ENCODE data around the gene HHAT.

HHAT gene

DNA sequence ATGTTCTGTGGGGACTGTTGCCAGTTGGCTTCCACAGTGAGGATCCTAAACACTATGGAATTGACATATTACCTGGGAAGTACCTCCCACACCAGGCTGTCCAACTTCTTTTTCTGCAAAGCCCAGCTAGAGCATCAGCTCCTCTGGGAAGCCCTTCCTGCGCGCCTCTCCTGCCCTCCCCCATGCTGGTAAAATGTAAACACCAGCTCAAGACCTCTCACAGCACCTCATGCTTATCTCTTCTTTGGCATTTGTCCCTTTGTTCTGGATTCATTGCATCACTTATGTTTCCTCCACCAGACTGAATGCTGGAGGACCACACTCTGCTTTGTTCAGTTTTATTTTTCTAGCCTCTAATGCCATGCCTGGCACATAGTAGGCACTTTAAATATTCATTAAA is 172.1 kb downstream of the HHAT start:
- no peak for DNase-seq

DNA sequence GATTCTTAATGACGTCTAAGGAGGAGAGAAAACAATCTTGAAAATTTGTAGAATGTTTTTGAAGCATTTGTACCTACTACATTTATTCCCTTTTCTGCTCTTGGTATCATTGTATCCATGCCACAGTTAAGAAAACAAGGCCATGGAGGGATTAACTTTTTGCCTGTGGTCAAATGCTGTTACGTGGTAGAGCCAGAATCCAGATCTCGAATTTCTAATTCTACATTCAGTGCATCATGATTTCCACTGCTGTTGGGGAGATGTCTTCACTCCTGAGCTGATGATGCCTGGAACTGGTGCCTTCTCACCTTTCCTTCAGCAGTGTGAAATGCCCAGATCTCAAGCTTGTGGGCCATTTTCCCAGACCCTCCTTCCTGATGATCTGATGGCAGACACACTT is 175.6 kb downstream of the HHAT start:
- DNase-seq = no peak

DNA sequence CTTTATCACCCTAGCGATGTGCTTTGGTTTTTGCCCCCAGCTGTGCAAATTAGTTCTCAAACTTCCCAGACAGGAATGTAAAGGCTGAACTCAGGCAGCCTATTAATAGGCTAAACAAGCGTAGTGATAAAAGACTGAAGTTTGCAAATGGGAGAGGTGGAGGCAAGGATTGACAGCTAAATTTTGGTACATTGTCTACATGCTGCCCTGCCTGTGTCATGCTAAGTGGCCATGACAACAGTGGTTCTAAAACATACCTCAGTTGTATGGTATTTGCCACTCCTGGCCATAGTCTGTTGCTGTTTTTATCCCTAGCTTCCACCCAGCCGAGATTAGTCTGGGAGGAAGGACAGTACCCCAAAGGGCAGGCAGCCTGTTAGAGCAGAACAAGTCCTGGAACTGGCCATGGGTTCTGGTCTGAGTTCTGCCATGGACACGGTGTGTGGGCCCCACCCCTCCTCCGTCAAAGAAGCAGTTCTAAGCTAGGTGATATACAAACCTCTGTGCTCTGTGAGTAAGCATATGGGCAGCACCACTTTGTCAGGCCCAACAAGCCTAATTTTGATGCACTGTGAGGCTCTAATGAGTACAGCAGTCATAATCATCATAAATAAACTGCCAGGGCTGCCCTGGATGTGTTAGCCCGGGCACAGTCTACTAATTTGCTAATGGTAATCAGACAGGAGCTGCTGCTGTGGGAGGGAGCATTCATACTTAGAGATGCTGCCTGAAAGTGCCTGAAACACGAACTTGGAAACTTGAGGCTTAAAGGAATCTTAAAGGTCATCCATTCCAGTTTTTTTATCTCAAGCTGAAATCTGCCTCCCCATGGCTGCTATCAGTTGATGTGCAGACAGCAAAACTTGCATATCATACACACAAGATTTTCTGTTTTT is 177.1 kb downstream of the HHAT start:
- DNase-seq = no peak

DNA sequence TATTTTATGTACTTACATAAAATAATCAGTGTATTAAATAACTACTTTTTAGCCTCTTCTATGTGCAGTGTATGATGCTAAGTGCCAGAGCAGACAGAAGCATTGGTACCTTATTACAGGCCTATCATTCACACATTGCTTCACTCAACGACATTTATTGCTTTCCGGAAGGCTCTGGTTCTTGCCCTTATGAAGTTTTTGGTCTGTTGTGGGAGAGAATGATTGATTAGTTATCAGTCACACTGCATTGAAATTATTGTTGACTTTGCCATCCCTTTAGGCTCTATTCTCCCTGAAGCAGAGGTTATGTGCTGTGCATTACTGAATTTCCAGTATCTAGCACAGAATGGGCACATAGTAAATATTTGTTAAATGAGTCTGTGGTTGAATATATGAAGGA is 178.0 kb downstream of the HHAT start:
- no peak for DNase-seq

DNA sequence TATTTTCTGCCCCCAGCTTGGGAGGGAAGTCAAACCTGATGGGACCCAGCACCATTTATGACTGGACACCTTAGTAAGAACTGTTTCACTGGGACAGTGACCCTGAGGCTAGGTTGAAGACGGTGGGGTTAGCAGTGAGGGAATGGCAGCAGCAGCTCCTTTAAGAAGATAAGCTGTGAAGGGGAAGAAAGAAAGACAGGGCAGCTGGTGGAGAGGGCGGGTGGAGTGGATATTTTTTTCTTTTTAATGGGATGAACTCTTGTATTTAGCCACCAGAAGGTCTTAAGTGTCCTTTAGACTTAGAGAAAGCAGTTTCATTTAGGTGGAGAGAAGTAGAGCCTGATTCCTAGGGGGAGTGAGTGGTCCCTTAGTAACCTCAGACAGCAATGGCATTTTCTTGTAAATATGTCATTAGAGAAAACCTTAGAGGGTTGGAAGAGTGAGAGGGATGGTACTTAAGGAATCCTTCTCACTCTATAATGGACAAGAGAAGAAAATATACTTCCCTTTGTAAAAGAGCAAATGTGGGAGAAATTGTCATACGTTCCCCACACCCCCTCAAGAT is 187.5 kb downstream of the HHAT start:
- DNase-seq = no peak

DNA sequence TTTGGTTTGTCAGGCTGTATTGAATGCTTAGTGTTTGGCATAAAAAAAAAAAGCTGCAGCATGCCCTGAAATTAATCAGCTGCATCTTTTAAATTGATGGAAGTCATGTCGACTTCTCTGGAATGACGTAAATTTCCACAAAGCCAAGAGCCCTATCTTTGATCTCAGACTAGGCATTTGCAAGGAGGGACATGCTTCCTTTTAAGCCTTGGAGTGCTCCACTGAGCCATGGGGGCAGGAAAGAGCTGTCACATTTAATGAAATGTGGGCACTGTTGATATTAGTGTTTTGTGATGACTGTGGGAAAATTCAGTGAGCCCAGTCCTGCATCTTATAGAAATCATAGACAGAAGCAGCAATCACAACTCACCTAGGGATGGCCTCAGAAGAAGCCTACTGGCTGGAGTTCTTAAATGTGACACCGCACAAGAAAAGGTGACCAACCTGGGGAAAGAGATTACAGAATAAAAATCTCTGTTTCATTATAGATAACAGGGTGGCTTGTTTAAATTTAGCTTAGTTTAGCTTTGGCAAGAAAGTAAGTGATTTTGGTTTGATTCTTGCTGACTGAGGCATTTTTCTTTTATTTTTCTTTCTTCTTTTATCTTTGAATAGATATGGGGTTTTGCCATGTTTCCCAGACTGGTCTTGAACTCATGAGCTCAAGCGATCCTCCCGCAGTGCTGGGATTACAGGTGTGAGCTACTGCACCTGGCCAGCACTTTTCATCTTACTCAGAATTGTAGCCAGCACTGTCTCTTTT is 188.2 kb downstream of the HHAT start:
- DNase-seq = no peak

DNA sequence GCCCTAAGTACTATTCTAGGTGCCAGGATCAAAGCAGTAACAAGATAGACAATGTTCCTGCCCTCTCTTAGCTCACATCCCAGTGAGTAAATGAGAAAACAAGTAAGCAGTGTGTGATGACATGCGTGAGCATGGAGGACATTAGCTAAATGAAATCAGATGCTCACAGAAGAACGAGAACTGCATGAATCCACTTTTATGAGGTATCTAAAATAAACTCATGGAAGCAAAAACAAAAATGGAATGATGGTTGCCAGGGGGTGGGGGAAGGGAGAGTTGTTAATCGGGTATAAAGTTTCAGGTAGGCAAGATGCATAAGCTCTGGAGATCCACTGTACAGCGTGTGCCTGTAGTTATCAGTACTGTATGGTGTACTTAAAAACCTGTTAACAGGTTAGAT is 195.1 kb downstream of the HHAT start:
- DNase-seq = no peak

DNA sequence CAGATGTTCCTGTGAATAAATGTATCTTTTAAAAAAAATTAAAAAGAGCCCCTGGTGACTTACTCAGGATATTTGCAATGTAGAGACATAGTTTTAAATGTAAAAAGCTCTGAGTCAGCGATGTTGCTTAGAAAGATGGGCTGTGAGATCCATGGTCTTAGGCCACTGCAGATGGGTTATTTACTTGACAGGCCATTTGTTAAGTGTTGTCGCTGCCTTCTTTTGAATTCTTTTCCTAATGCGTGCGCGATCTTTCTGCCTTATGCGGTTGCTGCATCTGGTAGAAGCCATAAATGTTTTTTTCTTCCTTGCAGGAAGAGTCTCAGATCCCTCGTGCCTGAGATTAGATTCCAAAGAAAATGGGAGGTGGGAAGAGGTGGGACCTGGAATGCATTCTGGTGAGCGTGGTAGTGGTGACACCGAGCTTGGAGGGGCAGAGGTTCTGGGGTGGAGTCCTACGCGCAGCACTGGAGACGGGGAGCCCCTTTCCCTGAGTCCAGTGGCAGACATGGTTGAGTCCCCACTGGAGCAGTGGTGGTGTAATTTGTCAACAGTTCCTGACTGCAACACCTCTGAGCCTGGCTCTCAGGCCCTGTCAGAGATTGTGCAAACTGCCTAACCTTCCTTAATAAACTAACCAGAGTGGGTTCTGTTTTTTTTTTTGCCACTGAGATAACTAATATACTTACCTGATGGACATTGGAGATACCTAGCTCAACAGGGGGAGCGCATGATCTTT is 197.2 kb downstream of the HHAT start:
- DNase-seq = no peak

DNA sequence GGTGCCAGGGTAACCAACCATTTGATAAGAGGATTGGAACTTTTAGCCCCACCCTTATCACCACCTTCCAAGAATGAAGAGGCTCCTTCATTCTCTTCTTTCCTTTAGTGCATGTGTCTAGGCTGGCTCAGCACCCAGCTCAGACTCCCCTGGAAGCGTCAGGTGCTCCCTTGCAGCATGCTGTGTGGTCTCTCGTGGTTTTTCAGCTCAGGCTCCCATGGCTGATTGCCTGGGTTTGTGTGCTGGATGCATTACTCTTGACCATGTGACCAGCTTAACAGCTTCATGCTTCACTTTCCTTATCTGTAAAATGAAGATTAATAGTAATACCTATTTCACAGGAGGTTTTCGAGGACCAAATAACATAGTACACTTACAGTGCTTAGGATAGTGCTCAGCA is 198.4 kb downstream of the HHAT start:
- no peak for DNase-seq

DNA sequence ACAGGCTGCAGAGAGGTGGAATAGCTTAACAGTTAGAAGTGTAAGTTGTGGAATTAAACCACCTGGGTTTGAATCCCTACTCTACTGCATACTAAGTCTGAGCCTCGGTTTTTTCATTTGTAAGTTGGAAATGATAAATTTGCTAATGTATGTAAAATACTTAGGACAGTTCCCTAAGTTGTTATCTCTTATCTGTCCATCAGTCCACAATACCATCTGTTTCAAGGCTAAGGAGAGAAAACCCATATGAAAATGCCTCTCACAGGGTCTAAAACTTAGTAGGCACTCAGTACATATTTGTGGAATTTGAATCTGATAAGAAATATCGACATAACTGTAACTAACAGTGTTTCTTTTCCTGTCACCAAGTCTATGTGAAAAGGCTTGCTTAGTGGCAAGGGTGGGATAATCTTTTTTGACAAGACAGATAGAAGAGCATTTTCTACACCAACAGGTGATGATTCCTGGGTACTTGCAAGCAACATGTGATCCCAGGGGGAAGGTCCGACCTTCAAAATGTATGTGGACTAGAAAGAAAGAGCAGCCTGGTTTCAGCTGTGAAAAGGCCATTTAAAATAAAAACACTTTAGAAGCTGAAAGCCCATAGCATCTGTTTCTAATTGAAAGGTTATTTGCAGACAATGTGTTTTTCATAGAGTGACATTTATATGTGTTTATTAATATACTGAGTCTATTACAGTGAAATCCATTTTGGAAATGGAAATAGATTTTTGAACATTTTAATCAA is 202.9 kb downstream of the HHAT start:
- no peak for DNase-seq

DNA sequence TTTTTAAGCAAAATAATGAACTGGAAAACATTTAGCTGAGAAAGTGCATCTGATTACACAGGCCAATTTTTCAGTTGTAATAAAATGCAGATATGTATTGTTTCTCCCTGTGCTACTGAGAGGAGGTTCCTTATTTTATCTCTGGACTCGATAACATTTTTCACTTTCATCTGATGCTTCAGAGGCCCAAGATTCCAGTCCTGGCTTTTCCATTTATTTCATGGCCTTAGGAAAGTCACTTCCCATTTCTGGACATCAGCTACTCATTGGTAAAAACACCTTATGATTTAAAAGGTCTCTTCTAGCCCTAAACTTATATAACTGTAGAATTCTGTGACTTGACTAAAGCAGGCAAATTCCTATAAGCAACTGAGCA is 203.5 kb downstream of the HHAT start:
- no peak for DNase-seq

DNA sequence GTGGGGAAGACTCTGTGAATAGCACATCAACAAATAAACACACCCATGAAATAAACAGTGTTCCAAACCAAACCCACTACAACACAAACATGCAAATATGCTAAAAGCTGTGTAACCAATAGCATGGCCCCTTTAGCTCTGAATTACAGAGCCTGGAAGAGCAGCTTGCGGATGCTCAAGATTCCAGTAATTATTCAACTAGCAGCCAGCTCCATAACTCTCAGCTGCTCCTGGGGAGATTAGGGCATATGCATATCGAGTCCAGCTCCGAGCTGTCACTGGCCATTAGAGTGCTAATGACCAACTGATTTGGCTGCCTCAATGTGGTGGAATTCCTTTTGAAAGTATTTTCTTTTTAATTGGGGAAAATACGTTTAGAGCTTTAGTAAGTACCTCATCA is 207.1 kb downstream of the HHAT start:
- DNase-seq = no peak

DNA sequence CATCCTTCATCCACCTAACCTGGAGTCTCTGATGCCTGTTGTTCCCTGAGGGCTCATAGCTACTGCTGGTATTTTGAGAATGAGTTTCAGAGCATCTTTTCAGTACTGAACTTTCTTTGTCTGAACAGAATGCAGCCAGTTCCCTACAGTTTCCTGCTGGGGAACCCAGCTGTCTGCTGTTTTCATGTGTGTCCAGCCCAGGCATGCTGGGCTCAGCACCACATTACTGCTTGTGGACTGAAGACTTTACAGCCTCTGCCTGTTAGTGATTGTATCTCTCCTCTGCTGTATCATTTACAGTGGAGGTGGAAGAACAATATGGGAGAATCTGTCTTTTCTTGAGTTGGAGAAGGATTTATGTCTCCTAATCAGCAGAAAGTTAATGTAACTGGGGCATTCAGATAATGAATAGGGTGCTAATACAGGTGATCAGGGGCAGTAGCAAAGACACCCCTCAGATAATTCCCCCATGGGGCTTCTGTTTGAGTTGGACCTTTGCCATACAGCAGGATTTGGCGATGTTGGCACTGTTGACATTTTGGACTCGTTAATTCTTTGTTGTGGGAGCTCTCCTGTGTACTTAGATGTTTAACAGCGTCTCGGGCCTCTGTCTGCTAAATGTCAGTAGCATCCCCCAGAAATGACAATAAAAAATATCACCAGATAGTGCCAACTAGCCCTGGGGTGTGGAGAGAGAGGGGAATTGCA is 207.7 kb downstream of the HHAT start:
- DNase-seq = no peak

DNA sequence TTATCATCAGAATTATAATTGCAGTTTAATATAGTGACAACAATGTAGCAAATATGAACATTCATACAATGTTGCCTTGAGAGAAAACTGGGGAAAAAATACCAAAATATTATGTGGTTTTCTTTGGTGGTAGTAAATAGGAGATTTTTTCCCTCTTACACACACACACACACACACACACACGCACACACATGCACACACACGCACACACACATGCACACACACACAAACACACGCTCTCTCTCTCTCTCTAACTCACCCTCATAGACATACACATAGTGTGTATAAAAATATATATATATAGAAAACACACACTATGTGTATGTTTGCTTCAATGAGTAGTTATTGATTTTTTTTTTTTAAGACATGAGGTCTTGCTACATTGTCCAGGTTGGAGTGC is 211.6 kb downstream of the HHAT start:
- DNase-seq = no peak

DNA sequence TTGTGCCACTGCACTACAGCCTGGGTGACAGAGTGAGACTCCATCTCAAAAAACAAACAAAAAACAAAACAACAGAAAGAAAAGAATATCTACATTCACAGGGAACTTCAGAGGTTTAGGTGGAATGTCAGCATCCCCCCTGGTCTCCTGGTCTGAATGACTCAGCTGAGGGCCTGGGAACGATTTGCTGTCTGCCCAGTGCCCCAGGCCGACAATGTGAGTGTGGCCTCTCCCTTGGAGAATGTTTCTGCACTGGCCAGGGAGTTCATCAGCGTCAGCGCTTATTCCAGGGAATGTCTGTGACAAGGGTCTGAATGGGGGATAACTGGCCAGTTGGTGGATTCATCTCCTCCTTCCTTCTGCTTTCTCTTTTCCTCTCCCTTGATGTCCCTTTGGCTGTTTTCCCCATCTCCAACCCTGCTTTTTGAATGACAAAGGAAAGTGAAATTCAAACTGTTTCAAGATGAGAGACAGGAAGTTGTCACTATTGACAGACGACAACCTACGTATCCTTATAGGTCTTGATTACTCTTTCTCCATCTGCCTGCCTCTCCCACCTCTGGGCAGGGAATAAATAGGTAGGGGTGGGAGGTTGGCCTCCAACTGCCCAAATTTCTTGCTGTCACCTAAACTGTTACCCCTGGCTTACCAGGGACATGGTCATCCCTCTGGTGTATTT is 213.1 kb downstream of the HHAT start:
- no peak for DNase-seq

DNA sequence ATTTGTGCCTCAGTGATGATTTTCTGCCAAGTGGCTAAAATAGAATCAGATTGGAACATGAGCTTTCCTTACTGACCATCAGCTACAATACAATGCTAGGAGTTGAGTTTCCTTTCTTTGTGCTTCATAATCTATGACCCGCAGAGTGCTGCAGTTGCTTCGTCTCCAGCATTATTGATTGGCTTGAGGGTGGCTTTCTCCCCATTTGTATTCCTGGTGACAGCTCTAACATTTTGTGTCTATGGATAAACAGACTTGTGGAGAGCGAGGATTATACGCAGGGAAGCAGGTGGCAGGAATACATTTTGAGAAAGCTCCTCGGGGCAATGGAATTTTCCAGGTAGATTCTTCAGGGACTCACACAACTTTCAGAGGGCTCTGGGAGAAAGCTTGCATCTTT is 223.2 kb downstream of the HHAT start:
- no peak for DNase-seq

DNA sequence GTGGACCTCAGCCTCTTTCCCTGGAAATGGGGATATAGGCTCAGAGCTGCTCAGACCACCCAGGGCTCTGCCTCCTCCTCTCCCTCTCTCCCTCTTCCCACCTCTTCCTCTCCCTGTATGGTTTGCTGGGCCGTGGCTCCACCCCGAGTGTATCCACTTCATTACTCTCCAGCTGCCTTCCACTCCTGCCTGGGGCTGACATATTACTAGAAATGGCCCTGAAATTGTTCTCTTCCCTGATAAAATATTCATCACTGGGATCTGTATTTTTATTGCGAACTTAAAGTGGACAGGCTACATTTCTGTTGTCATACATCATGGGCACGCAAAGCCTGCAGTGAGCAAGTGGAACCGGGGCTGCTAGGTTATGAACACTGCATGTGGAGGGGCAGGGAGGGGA is 225.0 kb downstream of the HHAT start:
- no peak for DNase-seq

DNA sequence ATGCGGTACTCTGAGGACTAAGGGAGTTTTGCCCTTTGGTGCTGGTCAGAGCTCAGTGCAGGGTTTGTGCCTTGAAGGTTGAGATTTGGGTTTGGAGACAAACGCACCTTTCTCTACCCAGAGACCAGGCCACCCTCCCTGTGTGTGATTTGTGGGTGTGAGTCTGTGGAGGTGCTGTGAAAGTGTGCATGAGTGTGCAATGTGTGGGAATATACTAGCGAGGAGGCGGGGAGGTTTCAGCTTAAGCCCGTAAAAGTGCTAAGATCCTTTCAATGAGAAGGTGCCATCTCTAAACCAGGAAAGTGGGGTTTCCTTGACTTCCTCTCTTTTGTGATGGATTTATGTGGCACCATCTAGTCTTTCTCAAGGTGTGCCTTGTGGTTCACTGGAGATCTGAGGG is 225.7 kb downstream of the HHAT start:
- DNase-seq = no peak

DNA sequence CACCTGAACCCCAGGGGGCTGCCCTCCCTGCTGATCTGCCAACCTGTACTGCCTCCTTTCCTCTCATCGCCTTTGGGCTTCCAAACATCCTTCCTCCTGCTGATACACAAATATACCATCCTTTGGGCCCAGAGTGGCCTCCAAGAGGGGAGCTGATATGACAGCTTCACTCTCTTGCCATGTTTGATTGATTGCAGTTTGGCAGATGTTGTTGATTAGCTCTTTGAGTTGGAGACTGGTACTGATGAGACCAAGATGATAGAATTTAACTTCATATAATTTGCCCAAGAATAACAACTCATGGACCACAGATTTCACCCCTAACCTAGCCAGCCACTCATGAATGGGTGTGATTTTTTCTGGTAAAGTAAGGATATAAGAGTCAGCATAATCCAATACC is 227.8 kb downstream of the HHAT start:
- no peak for DNase-seq

DNA sequence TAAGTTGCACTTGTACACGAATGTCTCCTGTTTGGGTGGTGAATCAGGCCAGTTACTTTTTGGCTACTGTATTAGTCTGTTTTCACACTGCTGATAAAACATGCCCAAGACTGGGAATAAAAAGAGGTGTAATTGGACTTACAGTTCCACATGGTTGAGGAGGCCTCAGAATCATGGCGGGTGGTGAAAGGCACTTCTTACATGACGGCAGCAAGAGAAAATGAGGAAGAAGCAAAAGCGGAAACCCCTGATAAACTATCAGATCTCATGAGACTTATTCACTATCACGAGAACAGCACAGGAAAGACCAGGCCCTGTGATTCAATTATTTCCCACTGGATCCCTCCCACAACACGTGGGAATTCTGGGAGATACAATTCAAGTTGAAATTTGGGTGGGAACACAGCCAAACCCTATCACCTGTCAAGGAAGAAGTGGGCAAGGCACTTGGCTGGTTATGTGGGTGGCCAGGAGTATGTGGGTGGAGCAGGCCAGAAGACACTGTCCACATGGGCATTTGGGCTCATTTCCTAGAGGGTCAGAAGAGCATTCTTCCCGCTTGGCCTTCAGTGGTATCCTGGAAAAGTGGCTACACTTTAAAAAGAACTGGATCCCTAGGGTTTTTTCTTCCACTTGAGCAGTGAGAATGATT is 228.8 kb downstream of the HHAT start:
- DNase-seq = no peak

DNA sequence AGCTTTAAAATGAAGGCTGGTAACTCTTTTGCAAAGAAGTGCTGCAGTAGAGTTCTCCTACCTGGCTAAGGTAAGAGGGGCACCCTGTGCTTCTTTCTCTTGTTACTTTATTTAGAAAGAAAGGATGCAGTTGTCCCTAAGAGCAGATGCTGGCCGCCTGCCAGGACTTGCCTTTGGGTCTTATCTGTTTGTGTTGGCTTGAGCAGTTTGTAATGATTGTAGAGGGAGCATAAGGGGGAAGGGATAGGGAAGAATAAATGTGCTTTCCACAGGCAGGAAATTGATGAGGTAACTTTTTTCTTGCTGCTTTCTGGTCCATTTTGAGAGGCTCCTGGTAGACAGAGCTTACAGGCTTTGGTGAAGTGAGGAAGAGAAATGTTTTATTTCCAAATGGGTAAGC is 229.6 kb downstream of the HHAT start:
- no peak for DNase-seq

Data from activated effector memory CD4-positive, alpha-beta T cell treated with anti-CD3 and anti-CD28 coated beads, Interleukin-2, amount 50 U/mL, for 16 hours (primary cell).